Mammary epithelial cell (primary cell): ENCODE data around the gene BRD3.

Source experiments
- CTCF ChIP-seq, 2 donors: IDR thresholded peaks in 1 of 2; conservative IDR thresholded peaks in 1 of 2; 2 replicates each; pipeline ENCODE4 v1.5.1; 2011 to 2012; ENCODE audit warnings: inconsistent platforms in 2 of 2, low read length in 2 of 2, mild to moderate bottlenecking in 2 of 2, control low read depth in 1 of 2, low read depth in 1 of 2; ENCODE audit not compliant: insufficient read depth in 1 of 2; ENCODE audit errors: extremely low read depth in 1 of 2
- EZH2 ChIP-seq: IDR thresholded peaks from 2 replicates; pipeline ENCODE4 v1.6.1; 2012; ENCODE audit warnings: low read length, inconsistent platforms, borderline replicate concordance

GRCh38 chr9:134059661-134060395, 8.0 kb downstream of the BRD3 start:
- no peak for TF ChIP-seq CTCF (conservative IDR thresholded peaks at IDR 0.05 in 1 of 2, IDR thresholded peaks at IDR 0.05 in 1 of 2; ENCODE audit: extremely low read depth in 1 of 2, insufficient read depth in 1 of 2, low read depth in 1 of 2, low read length in 2 of 2)
- TF ChIP-seq EZH2: no peak
